Renal cortex interstitium (tissue), 11 donors: ENCODE data around the gene PTPN14. TPM values are rescaled to one million over a fixed set of nuclear protein-coding genes. Genes with fewer than 3 reads are reported as not detected.
A peak's percentile ranks its signal among the peaks of the same experiment; 100 is the strongest.

Experiments used
- DNase-seq, 11 donors: peaks; one replicate each; pipeline ENCODE4 v3.0.0-alpha.2; 2013; ENCODE audit warnings: low read depth in 9 of 11, low spot score in 4 of 11; ENCODE audit errors: extremely low read depth in 1 of 11
- polyA plus RNA-seq, 3 donors: library from polyadenylated mRNA; unstranded; fragments of 120-200 nt; gene quantifications; one replicate each; pipeline ENCODE4 v1.2.1, GENCODE V29; 2013; ENCODE audit not compliant: insufficient read length in 3 of 3

The PTPN14 gene
- polyA plus RNA-seq, 3 donors, result 39.7 to 45.4 (median 43.5) TPM

DNA sequence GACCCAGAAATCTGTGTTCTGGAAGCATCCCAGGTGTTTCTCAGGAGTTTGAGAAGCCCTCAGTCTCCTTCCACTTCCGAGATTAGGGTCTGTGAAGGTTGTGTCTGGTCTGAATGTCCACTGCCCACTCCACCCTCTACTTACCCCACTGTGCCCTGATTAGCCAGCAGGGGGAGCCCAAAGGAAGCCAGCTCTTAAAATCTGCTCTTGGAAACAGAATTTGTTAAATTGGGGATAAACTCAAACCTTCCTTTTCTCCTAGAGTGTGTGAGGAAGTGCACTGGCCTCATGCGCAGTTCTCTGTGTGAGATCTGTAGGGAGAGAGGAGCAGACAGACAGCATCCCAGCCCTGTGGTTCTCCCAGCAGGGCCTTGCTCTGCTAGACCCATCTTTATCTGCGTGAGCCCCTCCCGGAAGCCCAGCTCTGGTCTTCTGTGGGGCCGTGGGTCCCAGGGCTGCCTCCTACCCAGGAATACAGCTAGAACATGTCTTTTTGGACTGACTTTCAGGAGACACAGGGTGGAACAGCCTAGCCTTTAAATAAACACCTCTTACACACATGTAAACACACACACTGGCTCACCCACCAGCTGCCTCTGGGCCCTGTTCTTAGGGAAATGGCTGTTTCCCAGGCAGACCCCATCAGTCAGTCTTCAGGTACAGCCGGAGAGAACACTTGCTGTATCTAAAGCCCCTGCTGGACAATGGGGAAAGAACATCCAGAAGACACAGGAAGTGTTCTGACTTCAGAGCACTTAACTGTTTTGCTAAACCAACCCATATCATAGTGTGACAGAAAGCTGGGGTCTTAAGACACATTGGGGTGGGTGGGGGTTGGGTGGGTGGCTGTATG is 218.2 kb downstream of the PTPN14 start:
- peak in 6 of 11 donors; percentile 31 to 46 (median 38) for DNase-seq

DNA sequence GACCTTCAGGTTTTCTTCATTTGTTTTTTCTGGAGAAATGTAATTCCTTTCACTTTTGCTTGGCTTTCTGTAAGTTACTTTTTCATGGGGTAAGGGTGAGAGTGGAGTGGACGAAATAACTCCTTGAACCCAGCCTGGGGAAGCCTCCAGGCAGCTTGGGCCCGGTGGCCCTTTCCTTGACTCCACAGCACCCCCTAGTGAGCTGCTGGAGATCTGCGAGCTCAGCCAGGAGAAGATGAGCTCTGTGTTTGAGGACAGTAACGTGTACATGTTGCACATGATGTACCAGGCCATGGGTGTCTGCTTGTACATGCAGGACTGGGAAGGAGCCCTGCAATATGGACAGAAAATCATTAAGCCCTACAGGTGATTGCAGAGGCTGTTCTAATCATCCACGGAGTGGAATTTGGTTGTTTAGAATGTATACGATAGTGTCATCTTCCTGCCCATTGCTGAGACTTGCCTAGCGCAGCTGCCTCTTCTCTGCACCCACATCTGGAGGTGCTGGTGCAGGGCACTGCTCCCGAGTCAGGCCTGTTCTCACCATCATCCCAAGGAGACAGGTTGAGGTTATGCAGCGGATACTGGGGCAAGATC is 219.5 kb downstream of the PTPN14 start:
- no peak for DNase-seq

DNA sequence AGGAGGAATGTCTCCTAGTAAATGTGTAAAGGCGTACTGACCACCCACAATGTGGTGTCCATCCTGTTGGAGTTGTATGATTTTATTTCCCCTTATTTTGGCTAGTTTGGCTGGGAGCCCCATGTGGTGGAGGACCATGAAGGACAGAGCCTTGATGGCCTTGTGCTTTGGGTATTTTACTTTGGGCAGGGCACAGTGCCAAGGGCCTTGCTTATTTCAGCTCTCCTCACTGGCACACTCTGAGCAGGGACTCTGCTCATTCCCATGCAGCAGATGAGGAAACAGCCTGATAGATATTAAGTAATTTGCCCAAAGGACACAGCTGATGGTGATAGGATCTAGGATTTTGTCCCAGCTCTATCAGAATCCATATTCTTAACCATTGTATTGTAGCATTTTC is 220.2 kb downstream of the PTPN14 start:
- DNase-seq, result no peak

GRCh38 chr1:214330715-214331114 is 220.7 kb downstream of the PTPN14 start:
- DNase-seq, result no peak

- DNase-seq, result no peak
These were observed 221.2 kb downstream of the PTPN14 start for GRCh38 chr1:214330222-214330621.

- peak in 1 of 11 donors; percentile 28 for DNase-seq
These were observed 221.8 kb downstream of the PTPN14 start for GRCh38 chr1:214329470-214330220.

- peak; percentile 54 to 75 (median 66) for DNase-seq
These were observed 222.5 kb downstream of the PTPN14 start for GRCh38 chr1:214328770-214329469.

- no peak for DNase-seq
These were observed 223.9 kb downstream of the PTPN14 start for GRCh38 chr1:214327514-214327913.

- DNase-seq, result no peak
These were observed 225.0 kb downstream of the PTPN14 start for GRCh38 chr1:214326406-214326805.

- DNase-seq, result no peak
These were observed 226.3 kb downstream of the PTPN14 start for GRCh38 chr1:214324896-214325800.

- DNase-seq, result no peak
These were observed 229.5 kb downstream of the PTPN14 start for GRCh38 chr1:214321705-214322453.

DNA sequence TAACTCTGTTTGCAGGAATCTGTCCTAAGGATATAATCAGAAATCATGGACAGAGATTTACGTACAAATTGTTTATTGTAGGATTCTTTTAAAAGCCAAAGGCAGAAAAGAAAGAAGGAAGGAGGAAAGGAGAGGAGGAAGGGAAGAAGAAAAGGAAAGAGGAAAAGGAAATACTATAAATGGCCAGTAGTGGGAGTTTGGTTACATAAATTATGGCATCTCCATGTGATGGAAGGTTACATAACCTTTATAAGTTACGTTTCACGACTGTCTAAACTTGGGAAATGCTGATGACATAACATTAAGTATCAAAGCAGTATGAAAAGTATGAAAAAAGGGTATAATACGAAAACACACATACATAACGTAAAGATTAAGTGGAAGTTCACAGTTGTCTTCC is 231.5 kb downstream of the PTPN14 start:
- DNase-seq, result no peak

DNA sequence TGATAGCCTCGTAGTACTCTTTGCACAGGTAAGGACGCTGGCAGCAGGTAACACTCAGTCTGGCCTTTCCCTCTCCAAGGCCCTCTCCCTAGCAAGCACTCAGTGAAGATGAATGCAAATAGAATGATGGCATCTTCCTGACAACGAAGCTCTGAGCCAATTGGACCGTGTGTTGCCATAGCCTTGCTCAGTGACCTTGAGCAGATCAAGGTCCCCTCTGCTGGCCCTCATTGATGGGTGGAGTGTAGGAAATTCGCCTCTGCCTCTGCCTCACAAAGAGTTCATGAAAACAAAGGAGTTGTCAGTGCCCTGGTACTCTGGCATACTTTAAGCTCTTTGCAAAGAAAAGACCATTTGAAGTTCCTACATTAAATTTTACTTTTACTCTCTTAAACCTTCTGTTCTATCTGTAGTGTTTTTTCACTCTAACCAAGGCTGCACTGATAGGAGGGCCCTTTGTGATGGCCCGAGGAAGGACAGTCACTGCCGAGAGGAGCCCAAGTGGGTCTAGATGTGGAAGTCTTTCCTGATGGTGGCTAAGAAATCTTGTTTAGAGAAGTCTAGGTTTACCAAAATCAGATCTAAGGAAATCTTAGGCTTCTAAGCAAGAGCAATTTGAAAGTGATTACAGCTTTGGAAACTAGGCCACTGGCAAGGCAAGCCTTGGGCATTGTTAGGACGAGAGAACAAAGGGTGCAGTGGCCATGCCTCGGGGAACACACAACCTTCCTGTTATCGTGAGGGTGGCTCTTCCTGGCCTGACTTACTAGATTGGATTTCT is 232.3 kb downstream of the PTPN14 start:
- no peak for DNase-seq

DNA sequence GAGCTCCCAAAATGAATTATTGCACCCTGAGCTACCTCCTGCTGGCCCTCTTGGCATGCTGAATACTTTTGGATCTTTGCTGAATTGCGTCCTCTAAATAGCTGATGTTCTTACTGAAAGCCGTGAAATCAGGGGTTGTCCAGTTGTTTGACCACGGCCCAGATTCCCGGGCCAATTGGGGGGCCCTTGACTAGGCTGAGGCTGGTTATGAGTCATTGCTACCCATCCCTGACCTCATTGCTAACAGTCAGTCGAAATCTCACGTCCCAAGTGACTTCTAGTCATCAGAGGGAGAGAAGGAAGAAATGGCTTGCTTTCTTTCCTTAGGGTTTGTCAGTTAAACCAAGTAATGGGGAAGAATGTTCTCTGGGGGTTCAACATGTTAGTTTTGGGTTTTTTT is 233.0 kb downstream of the PTPN14 start:
- no peak for DNase-seq

- no peak for DNase-seq
These were observed 233.7 kb downstream of the PTPN14 start for GRCh38 chr1:214317734-214318133.

DNA sequence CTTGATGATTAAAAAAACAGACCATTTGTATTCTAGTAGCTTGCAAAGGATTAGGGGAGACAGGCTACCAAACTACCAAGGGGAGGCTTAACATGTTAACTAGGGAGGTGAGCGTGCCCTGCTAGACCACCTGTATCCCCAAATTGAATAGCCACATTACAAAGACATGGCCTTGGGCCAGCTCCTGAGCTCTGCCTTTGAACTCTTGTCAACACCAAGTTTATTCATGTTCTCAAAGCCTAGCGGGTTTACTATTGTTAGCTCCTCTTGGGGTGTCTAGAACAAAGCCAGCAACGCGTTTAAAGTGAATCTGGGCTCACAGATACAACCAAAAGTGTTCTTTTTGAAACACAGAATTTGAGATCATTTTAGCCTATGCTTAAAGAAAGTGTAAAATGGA is 234.1 kb downstream of the PTPN14 start:
- DNase-seq, result no peak

- no peak for DNase-seq
These were observed 234.8 kb downstream of the PTPN14 start for GRCh38 chr1:214316593-214316992.
